GM12878 (cell line): Measurements from ENCODE around the gene COL4A3. TPM values are rescaled to one million over a fixed set of nuclear protein-coding genes. Genes with fewer than 3 reads are reported as not detected.

Experiments
- ATAC-seq: fragments of 200-7000 bp; cut with Tn5 transposase; 3 replicates; pipeline ENCODE4 v1.9.1; 2020; ENCODE audit warnings: mild to moderate bottlenecking, moderate library complexity
- BruUV-seq: library from RNA; stranded (reverse); fragments of 400-500 nt; replicated peaks from 2 replicates; lab custom pipeline; 2021; lab: Mats Ljungman, UMichigan
- CTCF ChIA-PET: fragments of 300-600 bp; sonication (Branson Sonifier 250); formaldehyde crosslinking; extraction: SDS; loops from one replicate; lab custom pipeline; 2021; ENCODE audit warnings: inconsistent platforms; lab: Yijun Ruan, JAX
- POLR2A ChIA-PET: fragments of 350-600 bp; formaldehyde crosslinking; extraction: SDS; loops from one replicate; lab custom pipeline; 2021; ENCODE audit warnings: inconsistent platforms; lab: Charles Lee
- RAD21 ChIA-PET: fragments of 300-600 bp; sonication (Branson Sonifier 250); formaldehyde crosslinking; loops from one replicate; lab custom pipeline; 2023; ENCODE audit warnings: antibody characterized with exemption; ENCODE audit not compliant: unreplicated experiment; lab: Charles Lee
- SMC1A ChIA-PET: fragments of 300-600 bp; sonication (Branson Sonifier 250); formaldehyde crosslinking; loops from one replicate; lab custom pipeline; 2023; ENCODE audit not compliant: unreplicated experiment, uncharacterized antibody; lab: Charles Lee
- DNase-seq: peaks from one replicate; pipeline ENCODE4 v3.0.0-alpha.2; 2011; ENCODE audit warnings: low read depth, low spot score
- FAIRE-seq: peaks from 3 replicates; lab custom pipeline; 2011; peaks lifted over from hg19 to GRCh38; lab: Jason Lieb, UNC
- H2AFZ ChIP-seq: 2 replicates; pipeline ENCODE4 v1.6.0; 2011; ENCODE audit warnings: low read depth, low read length, control low read depth; ENCODE audit not compliant: control insufficient read depth
- H3K27ac ChIP-seq: 2 replicates; pipeline ENCODE4 v1.5.1; 2011; ENCODE audit warnings: control low read depth; ENCODE audit not compliant: control insufficient read depth, insufficient read depth
- H3K27me3 ChIP-seq, 2 experiments: replicated peaks in 1 of 2; 2 replicates each; pipeline versions ENCODE4 v1.6.0 to v1.6.1; 2011; ENCODE audit warnings: low read length in 1 of 2; ENCODE audit not compliant: control insufficient read depth in 2 of 2, insufficient read depth in 2 of 2
- H3K36me3 ChIP-seq, 2 experiments: 2 replicates each; pipeline ENCODE4 v1.5.1; 2011; ENCODE audit warnings: low read length in 1 of 2; ENCODE audit not compliant: control insufficient read depth in 2 of 2, insufficient read depth in 2 of 2
- H3K4me1 ChIP-seq: 2 replicates; pipeline ENCODE4 v1.6.1; 2011; ENCODE audit warnings: mild to moderate bottlenecking, low read length, moderate library complexity, mixed read lengths; ENCODE audit not compliant: control insufficient read depth, insufficient read depth
- H3K4me2 ChIP-seq: 2 replicates; pipeline ENCODE4 v1.6.0; 2011; ENCODE audit warnings: control low read depth; ENCODE audit not compliant: control insufficient read depth, insufficient read depth
- H3K4me3 ChIP-seq: fragments of 200-600 bp; sonication (generic); 2 replicates; pipeline ENCODE4 v1.5.1; 2016
- H3K79me2 ChIP-seq: 2 replicates; pipeline ENCODE4 v1.6.0; 2011; ENCODE audit warnings: low read length; ENCODE audit not compliant: control insufficient read depth, insufficient read depth
- H3K9ac ChIP-seq: 2 replicates; pipeline ENCODE4 v1.8.0; 2011; ENCODE audit warnings: low read length, control low read depth, mixed read lengths; ENCODE audit not compliant: control insufficient read depth, insufficient read depth
- H3K9me3 ChIP-seq: replicated peaks from 3 replicates; pipeline ENCODE4 v1.5.1; 2011; ENCODE audit warnings: mild to moderate bottlenecking, low read length; ENCODE audit not compliant: control insufficient read depth, insufficient read depth
- H4K20me1 ChIP-seq: 2 replicates; pipeline ENCODE4 v1.6.0; 2011; ENCODE audit not compliant: control insufficient read depth, insufficient read depth
- GABPA ChIP-seq: IDR thresholded peaks from 2 replicates; pipeline ENCODE4 v1.6.1; 2014; ENCODE audit warnings: antibody characterized with exemption, low read depth, mild to moderate bottlenecking, inconsistent platforms
- NFYB ChIP-seq: IDR thresholded peaks from 2 replicates; pipeline ENCODE4 v1.6.1; 2011; ENCODE audit warnings: low read depth, mild to moderate bottlenecking, low read length, improper control_type of control experiment, moderate library complexity; ENCODE audit not compliant: insufficient read depth
- POLR2AphosphoS5 ChIP-seq: IDR thresholded peaks from 2 replicates; pipeline ENCODE4 v1.6.1; 2011; ENCODE audit warnings: mild to moderate bottlenecking, low read length, inconsistent platforms
- ZBED1 ChIP-seq: IDR thresholded peaks from 2 replicates; pipeline ENCODE4 v1.6.1; 2016; ENCODE audit warnings: borderline replicate concordance
- WGBS: methylation state at CpG from one replicate; pipeline ENCODE4 v1.1.6; 2016; ENCODE audit warnings: low lambda C conversion rate; ENCODE audit not compliant: insufficient replicate concordance, insufficient coverage; ENCODE audit errors: missing lambda C conversion rate; 5-methylcytosine and 5-hydroxymethylcytosine counted together
- in situ Hi-C: fragments of 300-500 bp; cut with MboI; formaldehyde crosslinking; loops from 9 replicates; pipeline ENCODE4 v1.14.3; 2018; ENCODE audit warnings: mixed read lengths
- intact Hi-C: fragments of 100-400 bp; cut with micrococcal nuclease; formaldehyde crosslinking; loops from one replicate; pipeline ENCODE4 v1.14.2; 2022; ENCODE audit not compliant: unreplicated experiment
- polyA plus RNA-seq, 11 experiments: library from polyadenylated mRNA; depleted of rRNA in 4 of 11; unstranded in 6 of 11; stranded (reverse) in 5 of 11; fragments of >200 nt; fragmentation: Nextera tagmentation in 4 of 11; fragmentation: Illumina TruSeq in 1 of 11; extraction: Ambion mirVana in 4 of 11; extraction: Trizol in 1 of 11; gene quantifications; 1 replicate in 1 of 11; 2 replicates in 10 of 11; pipeline versions ENCODE4 v1.2.1 to v1.2.3, GENCODE V29; 2011 to 2016; ENCODE audit warnings: inconsistent platforms in 2 of 11, missing spikeins in 2 of 11, low read depth in 1 of 11
- total RNA-seq, 4 experiments: library from RNA; depleted of rRNA in 3 of 4; stranded (reverse); fragments of >200 nt in 3 of 4; fragmentation: Illumina TruSeq in 1 of 4; extraction: Trizol in 1 of 4; gene quantifications; 2 replicates each; pipeline versions ENCODE4 v1.2.1 to v1.2.3, GENCODE V29; 2013 to 2021
- TF ChIP-seq, protein P1 (sequence below): fragments of 450-650 bp; IDR thresholded peaks from 2 replicates; pipeline ENCODE4 v1.6.1; 2017; ENCODE audit warnings: borderline replicate concordance
- TF ChIP-seq, protein P2 (sequence below): fragments of 150-350 bp; IDR thresholded peaks from 2 replicates; pipeline ENCODE4 v1.6.1; 2014; ENCODE audit warnings: mild to moderate bottlenecking, low read depth, low read length
- TF ChIP-seq, protein P3 (sequence below): IDR thresholded peaks from 2 replicates; pipeline ENCODE4 v1.6.1; 2012; ENCODE audit warnings: low read depth, low read length, improper control_type of control experiment

COL4A3 gene
- total and polyA plus RNA-seq, 10 of the 15 experiments (the other 5 are each of a cell fraction or from before 2014, with no cell fraction given): 0.34 to 10.5 (median 3.8) TPM

DNA sequence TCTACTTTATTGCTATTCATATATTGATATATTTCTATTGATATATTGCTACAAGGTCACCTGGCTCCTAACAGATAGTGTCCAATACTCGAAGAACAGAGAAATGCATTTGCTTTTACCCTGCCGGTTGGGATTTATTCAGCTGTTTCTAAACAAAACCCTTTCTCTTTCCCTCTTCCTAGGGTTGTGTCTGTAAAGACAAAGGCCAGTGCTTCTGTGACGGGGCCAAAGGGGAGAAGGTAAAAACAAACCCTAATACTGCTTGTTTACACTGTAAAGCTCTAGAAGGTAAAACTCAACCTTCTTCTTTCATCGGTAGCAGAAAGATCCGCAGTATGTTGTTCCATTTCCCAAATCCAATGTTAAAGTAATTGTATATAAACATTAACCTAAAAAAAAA, 73.4 kb downstream of the COL4A3 start:
- DNase-seq: no peak
- intact Hi-C loops: loop anchor here (1.0 to 5.0 kb wide), 3 partner anchors 108 to 1570 kb away; no protein-coding TSS in a partner anchor
- 72% methylated on average over 5 of the region's 5 CpGs for WGBS
- POLR2A ChIA-PET: interaction anchor here (0.5 to 0.6 kb wide), 2 partner anchors 101 to 410 kb away, joined by 3 read pairs; no protein-coding TSS in a partner anchor
- Histone ChIP-seq H3K27ac (no peak overlapping the region), H3K79me2 (no peaks in the 10 kb centered on the region), H3K4me3 (no peak overlapping the region), H3K36me3 (no peaks in the 10 kb centered on the region), H3K4me2 (no peak overlapping the region), H4K20me1 (no peaks in the 10 kb centered on the region), H3K4me1 (no peaks in the 10 kb centered on the region), H2AFZ (no peak overlapping the region), H3K9me3 (no peaks in the 10 kb centered on the region), H3K27me3 (no peaks in the 10 kb centered on the region), H3K9ac (no peak overlapping the region)
- FAIRE-seq: no peak
- CTCF ChIA-PET: interaction anchor here (0.7 to 4.7 kb wide), 34 partner anchors 9 to 1573 kb away, joined by 3 to 100 read pairs (median 6); no protein-coding TSS in a partner anchor
- RAD21 ChIA-PET: interaction anchor here (0.6 to 2.9 kb wide), 9 partner anchors 14 to 1349 kb away, joined by 3 to 21 read pairs (median 4); no protein-coding TSS in a partner anchor
- BruUV-seq: no TSS peak
- in situ Hi-C loops: no loop called here
- ATAC-seq: no peak
- SMC1A ChIA-PET: interaction anchor here (0.6 to 3.1 kb wide), 14 partner anchors 10 to 1569 kb away, joined by 3 to 35 read pairs (median 4); partner anchors contain the start of gene MFF
- TF ChIP-seq, protein P1, sequence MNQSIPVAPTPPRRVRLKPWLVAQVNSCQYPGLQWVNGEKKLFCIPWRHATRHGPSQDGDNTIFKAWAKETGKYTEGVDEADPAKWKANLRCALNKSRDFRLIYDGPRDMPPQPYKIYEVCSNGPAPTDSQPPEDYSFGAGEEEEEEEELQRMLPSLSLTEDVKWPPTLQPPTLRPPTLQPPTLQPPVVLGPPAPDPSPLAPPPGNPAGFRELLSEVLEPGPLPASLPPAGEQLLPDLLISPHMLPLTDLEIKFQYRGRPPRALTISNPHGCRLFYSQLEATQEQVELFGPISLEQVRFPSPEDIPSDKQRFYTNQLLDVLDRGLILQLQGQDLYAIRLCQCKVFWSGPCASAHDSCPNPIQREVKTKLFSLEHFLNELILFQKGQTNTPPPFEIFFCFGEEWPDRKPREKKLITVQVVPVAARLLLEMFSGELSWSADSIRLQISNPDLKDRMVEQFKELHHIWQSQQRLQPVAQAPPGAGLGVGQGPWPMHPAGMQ: no peak
- TF ChIP-seq POLR2AphosphoS5 (no peak), ZBED1 (no peak), GABPA (no peak), NFYB (no peak)
- TF ChIP-seq, protein P2, sequence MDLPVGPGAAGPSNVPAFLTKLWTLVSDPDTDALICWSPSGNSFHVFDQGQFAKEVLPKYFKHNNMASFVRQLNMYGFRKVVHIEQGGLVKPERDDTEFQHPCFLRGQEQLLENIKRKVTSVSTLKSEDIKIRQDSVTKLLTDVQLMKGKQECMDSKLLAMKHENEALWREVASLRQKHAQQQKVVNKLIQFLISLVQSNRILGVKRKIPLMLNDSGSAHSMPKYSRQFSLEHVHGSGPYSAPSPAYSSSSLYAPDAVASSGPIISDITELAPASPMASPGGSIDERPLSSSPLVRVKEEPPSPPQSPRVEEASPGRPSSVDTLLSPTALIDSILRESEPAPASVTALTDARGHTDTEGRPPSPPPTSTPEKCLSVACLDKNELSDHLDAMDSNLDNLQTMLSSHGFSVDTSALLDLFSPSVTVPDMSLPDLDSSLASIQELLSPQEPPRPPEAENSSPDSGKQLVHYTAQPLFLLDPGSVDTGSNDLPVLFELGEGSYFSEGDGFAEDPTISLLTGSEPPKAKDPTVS: no peak
- TF ChIP-seq, protein P3, sequence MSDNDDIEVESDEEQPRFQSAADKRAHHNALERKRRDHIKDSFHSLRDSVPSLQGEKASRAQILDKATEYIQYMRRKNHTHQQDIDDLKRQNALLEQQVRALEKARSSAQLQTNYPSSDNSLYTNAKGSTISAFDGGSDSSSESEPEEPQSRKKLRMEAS: no peak
